SK-N-SH treated with all-trans-retinoic acid at 6 μM for 48 hours (cell line): ENCODE data around the gene ARAP3.

Experiments
- ARNTL ChIP-seq: fragments of 450-650 bp; formaldehyde crosslinking; IDR thresholded peaks from 2 replicates; pipeline ENCODE4 v1.5.0; 2020; ENCODE audit warnings: low read depth, mild to moderate bottlenecking, moderate library complexity, borderline replicate concordance
- CREB5 ChIP-seq: fragments of 250-450 bp; sonication (Bioruptor Pico); IDR thresholded peaks from 2 replicates; pipeline ENCODE4 v1.5.1; 2020; ENCODE audit warnings: low read depth, mild to moderate bottlenecking, moderate library complexity
- ESRRG ChIP-seq: fragments of 250-450 bp; sonication (Bioruptor Pico); IDR thresholded peaks from 2 replicates; pipeline ENCODE4 v1.6.1; 2021; ENCODE audit warnings: mild to moderate bottlenecking
- ISL1 ChIP-seq: fragments of 250-450 bp; sonication (Bioruptor Pico); IDR thresholded peaks from 2 replicates; pipeline ENCODE4 v2.1.2; 2022; ENCODE audit warnings: mild to moderate bottlenecking, moderate library complexity
- PATZ1 ChIP-seq: fragments of 250-450 bp; sonication (Bioruptor Pico); IDR thresholded peaks from 2 replicates; pipeline ENCODE4 v1.8.0; 2020; ENCODE audit warnings: mild to moderate bottlenecking, moderate library complexity, borderline replicate concordance
- PPARA ChIP-seq: fragments of 250-450 bp; sonication (Bioruptor Pico); IDR thresholded peaks from 2 replicates; pipeline ENCODE4 v1.5.0; 2020; ENCODE audit warnings: mild to moderate bottlenecking, borderline replicate concordance
- RARB ChIP-seq: fragments of 250-450 bp; sonication (Bioruptor Pico); IDR thresholded peaks from 2 replicates; pipeline ENCODE4 v1.8.0; 2021; ENCODE audit warnings: mild to moderate bottlenecking, moderate library complexity
- TOX ChIP-seq: fragments of 250-450 bp; sonication (Bioruptor Pico); IDR thresholded peaks from 2 replicates; pipeline ENCODE4 v1.8.0; 2021; ENCODE audit warnings: mild to moderate bottlenecking, moderate library complexity, borderline replicate concordance
- ZC3H10 ChIP-seq: fragments of 250-450 bp; sonication (Bioruptor Pico); IDR thresholded peaks from 2 replicates; pipeline ENCODE4 v1.5.1; 2021; ENCODE audit warnings: mild to moderate bottlenecking, moderate library complexity
- ZFP3 ChIP-seq: fragments of 250-450 bp; sonication (Bioruptor Pico); IDR thresholded peaks from 2 replicates; pipeline ENCODE4 v1.5.0; 2020; ENCODE audit warnings: mild to moderate bottlenecking, moderate library complexity
- ZFP30 ChIP-seq: fragments of 450-650 bp; formaldehyde crosslinking; IDR thresholded peaks from 2 replicates; pipeline ENCODE4 v1.5.0; 2022; ENCODE audit warnings: mild to moderate bottlenecking, moderate library complexity

GRCh38 chr5:141636106-141636412, 46.0 kb downstream of the ARAP3 start:
- no peak for TF ChIP-seq PATZ1 (CRISPR knock-in tag)
- TF ChIP-seq ZFP3 (CRISPR knock-in tag): no peak
- no peak for TF ChIP-seq ZFP30 (CRISPR knock-in tag)
- no peak for TF ChIP-seq ARNTL (CRISPR knock-in tag)
- TF ChIP-seq RARB (CRISPR knock-in tag): no peak
- no peak for TF ChIP-seq PPARA (CRISPR knock-in tag)
- TF ChIP-seq ZC3H10 (CRISPR knock-in tag): no peak
- no peak for TF ChIP-seq CREB5
- TF ChIP-seq ESRRG (CRISPR knock-in tag): no peak
- no peak for TF ChIP-seq ISL1
- TF ChIP-seq TOX (CRISPR knock-in tag): no peak
